DOHH2 (cell line): ENCODE measurements around the gene RAB3A.

ENCODE experiments used
- H3F3A ChIP-seq: fragments of 200-600 bp; sonication (generic), shearing (Covaris generic); 2 replicates; pipeline ENCODE4 v1.6.0; 2016; ENCODE audit warnings: antibody characterized with exemption, mild to moderate bottlenecking; ENCODE audit not compliant: control insufficient read depth, insufficient read depth
- H3K27ac ChIP-seq: fragments of 200-600 bp; sonication (generic); 2 replicates; pipeline ENCODE4 v1.5.1; 2014; ENCODE audit warnings: low read depth, mild to moderate bottlenecking, low read length, moderate library complexity
- H3K27me3 ChIP-seq: fragments of 200-600 bp; sonication (generic); 2 replicates; pipeline ENCODE4 v1.6.1; 2014; ENCODE audit warnings: mild to moderate bottlenecking, low read length, mixed read lengths; ENCODE audit not compliant: control insufficient read depth
- H3K36me3 ChIP-seq: fragments of 200-600 bp; sonication (generic); 2 replicates; pipeline ENCODE4 v1.6.1; 2014; ENCODE audit warnings: mild to moderate bottlenecking, low read length, moderate library complexity, mixed read lengths; ENCODE audit not compliant: control insufficient read depth
- H3K4me1 ChIP-seq: fragments of 200-600 bp; sonication (generic); 2 replicates; pipeline ENCODE4 v1.6.1; 2014; ENCODE audit warnings: mild to moderate bottlenecking, low read length, mixed read lengths; ENCODE audit not compliant: control insufficient read depth
- H3K4me2 ChIP-seq: fragments of 200-600 bp; sonication (generic); 2 replicates; pipeline ENCODE4 v1.6.0; 2014; ENCODE audit warnings: mild to moderate bottlenecking, low read length, moderate library complexity
- H3K4me3 ChIP-seq: fragments of 200-600 bp; sonication (generic); 2 replicates; pipeline ENCODE4 v1.5.1; 2014; ENCODE audit warnings: mild to moderate bottlenecking, low read length, mixed read lengths
- H3K79me2 ChIP-seq: fragments of 200-600 bp; sonication (generic); 2 replicates; pipeline ENCODE4 v1.6.1; 2014; ENCODE audit warnings: mild to moderate bottlenecking, low read length, mixed read lengths; ENCODE audit not compliant: control insufficient read depth
- H3K9me2 ChIP-seq: fragments of 200-600 bp; sonication (generic); replicated peaks from 2 replicates; pipeline ENCODE4 v1.6.1; 2014; ENCODE audit warnings: mild to moderate bottlenecking, low read length, mixed read lengths; ENCODE audit not compliant: control insufficient read depth
- H3K9me3 ChIP-seq: fragments of 200-600 bp; sonication (generic); 2 replicates; pipeline ENCODE4 v1.6.1; 2014; ENCODE audit warnings: antibody characterized with exemption, low read length, mixed read lengths; ENCODE audit not compliant: control insufficient read depth, insufficient read depth
- H4K20me1 ChIP-seq: fragments of 200-600 bp; sonication (generic); 2 replicates; pipeline ENCODE4 v1.6.0; 2014; ENCODE audit warnings: low read depth, mild to moderate bottlenecking, antibody characterized with exemption, low read length, moderate library complexity; ENCODE audit not compliant: control insufficient read depth, insufficient read depth
- CTCF ChIP-seq: fragments of 200-600 bp; sonication (generic); IDR thresholded peaks from one replicate; pipeline ENCODE4 v1.5.1; 2014; ENCODE audit warnings: antibody characterized with exemption, mild to moderate bottlenecking, low read depth, low read length; ENCODE audit not compliant: poor library complexity, severe bottlenecking
- EZH2phosphoT487 ChIP-seq: fragments of 200-600 bp; sonication (generic); IDR thresholded peaks from 2 replicates; pipeline ENCODE4 v1.6.1; 2017; ENCODE audit warnings: borderline replicate concordance, mild to moderate bottlenecking, antibody characterized with exemption, low read length, moderate library complexity, mixed read lengths

The RAB3A gene

GRCh38 chr19:18152442-18152816 lies 51.4 kb downstream of the RAB3A start:
- Histone ChIP-seq H3K79me2 (peaks cover 31% of the 10 kb centered on the region), H4K20me1 (no peaks in the 10 kb centered on the region), H3K4me1 (peaks cover 33% of the 10 kb centered on the region), H3K36me3 (peaks cover 24% of the 10 kb centered on the region), H3K9me2 (no peaks in the 10 kb centered on the region), H3K4me3 (peak overlapping the region; percentile 91), H3K27ac (peak overlapping the region; percentile 92), H3K27me3 (no peaks in the 10 kb centered on the region), H3K4me2 (peak overlapping the region; percentile 96), H3K9me3 (no peaks in the 10 kb centered on the region), H3F3A (no peaks in the 10 kb centered on the region; the same call in 1 of the 2 replicates)
- peak; percentile 96 for TF ChIP-seq CTCF
- no peak for TF ChIP-seq EZH2phosphoT487

- peaks cover 18% of the 10 kb centered on the region for H3K36me3 ChIP-seq
- H3K27ac ChIP-seq: no peak overlapping the region
- H3K9me2 ChIP-seq: no peaks in the 10 kb centered on the region
- H3F3A ChIP-seq: no peaks in the 10 kb centered on the region
- H3K4me1 ChIP-seq: peaks cover 23% of the 10 kb centered on the region
- H3K79me2 ChIP-seq: peaks cover 24% of the 10 kb centered on the region
- H3K27me3 ChIP-seq: no peaks in the 10 kb centered on the region
- peak overlapping the region; percentile 91 for H3K4me3 ChIP-seq
- no peaks in the 10 kb centered on the region for H3K9me3 ChIP-seq
- H4K20me1 ChIP-seq: no peaks in the 10 kb centered on the region
- TF ChIP-seq CTCF: no peak
- TF ChIP-seq EZH2phosphoT487: no peak
- H3K4me2 ChIP-seq: peak overlapping the region; percentile 96
Observed at GRCh38 chr19:18150776-18151624, 52.8 kb downstream of the RAB3A start.

- H4K20me1 ChIP-seq: no peaks in the 10 kb centered on the region
- no peaks in the 10 kb centered on the region for H3K9me3 ChIP-seq
- no peaks in the 10 kb centered on the region for H3K27me3 ChIP-seq
- H3K4me3 ChIP-seq: no peak overlapping the region
- H3K4me1 ChIP-seq: peaks cover 23% of the 10 kb centered on the region
- peaks cover 22% of the 10 kb centered on the region for H3K36me3 ChIP-seq
- TF ChIP-seq EZH2phosphoT487: no peak
- no peaks in the 10 kb centered on the region for H3K9me2 ChIP-seq
- H3F3A ChIP-seq: no peaks in the 10 kb centered on the region
- no peak overlapping the region for H3K27ac ChIP-seq
- H3K79me2 ChIP-seq: peaks cover 15% of the 10 kb centered on the region
- H3K4me2 ChIP-seq: no peak overlapping the region
Observed at GRCh38 chr19:18149596-18149975, 54.3 kb downstream of the RAB3A start.

- no peaks in the 10 kb centered on the region for H3K9me2 ChIP-seq
- H3K79me2 ChIP-seq: no peaks in the 10 kb centered on the region
- no peaks in the 10 kb centered on the region for H4K20me1 ChIP-seq
- peaks cover 36% of the 10 kb centered on the region for H3K36me3 ChIP-seq
- no peaks in the 10 kb centered on the region for H3K9me3 ChIP-seq
- H3K4me1 ChIP-seq: peaks cover 13% of the 10 kb centered on the region
- no peak overlapping the region for H3K4me3 ChIP-seq
- TF ChIP-seq CTCF: no peak
- no peak overlapping the region for H3K4me2 ChIP-seq
- no peaks in the 10 kb centered on the region for H3F3A ChIP-seq
- no peak overlapping the region for H3K27ac ChIP-seq
- H3K27me3 ChIP-seq: no peaks in the 10 kb centered on the region
Observed at GRCh38 chr19:18147396-18147795, 56.4 kb downstream of the RAB3A start.
